HG03342 (cell line): Measurements from ENCODE around the gene ANTXR2.
"Not testable (repeated sequence)": the region's sequence is repeated elsewhere in the genome, so short reads cannot be mapped to it uniquely, and the experiment has no call there.

Experiments used
- ATAC-seq: cut with Tn5 transposase; IDR thresholded peaks from one replicate; pipeline ENCODE4 v1.9.1; 2021; ENCODE audit warnings: mild to moderate bottlenecking, moderate library complexity; ENCODE audit not compliant: unreplicated experiment

Gene ANTXR2

GRCh38 chr4:79998201-79998600 is 74.8 kb downstream of the ANTXR2 start:
- ATAC-seq = no peak

GRCh38 chr4:79996851-79997250 is 76.2 kb downstream of the ANTXR2 start:
- ATAC-seq = no peak

GRCh38 chr4:79993476-79993875 is 79.6 kb downstream of the ANTXR2 start:
- ATAC-seq = no peak

DNA sequence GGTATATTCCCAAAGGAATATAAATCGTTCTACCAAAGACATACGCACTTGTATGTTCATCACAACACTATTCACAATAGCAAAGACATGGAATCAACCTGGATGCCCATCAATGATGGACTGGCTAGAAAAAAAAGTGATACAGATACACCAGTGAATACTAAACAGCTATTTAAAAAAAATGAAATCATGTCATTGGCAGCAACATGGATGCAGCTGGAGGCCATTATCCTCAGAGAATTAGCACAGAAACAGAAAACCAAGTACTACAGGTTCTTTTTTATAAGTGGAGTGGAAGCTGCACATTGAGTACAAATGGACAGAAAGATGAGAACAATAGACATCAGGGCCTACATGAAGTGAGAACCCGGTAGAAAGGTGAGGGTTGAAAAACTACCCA is 81.4 kb downstream of the ANTXR2 start:
- no peak for ATAC-seq

GRCh38 chr4:79991100-79991499 is 81.9 kb downstream of the ANTXR2 start:
- ATAC-seq = not testable (repeated sequence)

GRCh38 chr4:79987401-79987800 is 85.6 kb downstream of the ANTXR2 start:
- ATAC-seq = no peak

DNA sequence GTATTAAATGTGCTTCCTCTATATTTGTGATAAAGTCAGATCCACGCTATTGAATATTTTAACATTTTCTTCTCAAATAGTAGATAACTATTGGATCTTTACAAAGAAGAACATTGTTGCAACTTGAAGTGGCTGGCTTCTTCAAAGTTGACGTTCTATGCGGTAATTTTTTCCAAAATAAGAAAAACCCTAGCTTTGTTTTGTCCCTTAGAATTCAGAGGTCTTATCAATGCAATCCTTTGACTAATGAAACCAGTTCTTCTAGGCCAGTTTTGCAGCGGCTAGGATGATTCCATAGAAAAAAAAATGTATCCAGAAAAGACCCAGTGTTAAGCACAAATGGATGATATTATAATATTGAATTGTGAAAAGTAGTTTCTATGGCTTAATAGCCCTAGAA is 89.6 kb downstream of the ANTXR2 start:
- no peak for ATAC-seq

GRCh38 chr4:79982601-79983322 is 90.3 kb downstream of the ANTXR2 start:
- no peak for ATAC-seq

DNA sequence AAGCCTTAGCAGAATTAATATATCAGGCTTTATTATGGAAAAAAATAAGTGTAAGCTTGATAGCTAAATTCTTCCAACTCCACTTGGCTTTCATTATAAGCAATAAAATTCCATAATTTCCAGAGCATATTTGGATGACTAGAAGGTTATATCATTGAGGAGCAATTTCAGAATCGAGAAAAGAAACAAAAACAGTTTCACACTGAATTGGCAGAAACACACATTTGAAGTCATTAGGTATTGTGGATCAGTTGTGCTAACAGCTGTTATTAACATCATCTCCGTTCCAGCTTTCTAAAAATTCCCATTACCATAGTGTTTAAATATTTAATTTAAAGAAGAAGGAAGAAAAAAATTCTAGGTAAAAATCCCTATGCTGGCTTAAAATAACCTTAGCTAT is 92.6 kb downstream of the ANTXR2 start:
- ATAC-seq = no peak

GRCh38 chr4:79979785-79980437 is 93.1 kb downstream of the ANTXR2 start:
- ATAC-seq = no peak

DNA sequence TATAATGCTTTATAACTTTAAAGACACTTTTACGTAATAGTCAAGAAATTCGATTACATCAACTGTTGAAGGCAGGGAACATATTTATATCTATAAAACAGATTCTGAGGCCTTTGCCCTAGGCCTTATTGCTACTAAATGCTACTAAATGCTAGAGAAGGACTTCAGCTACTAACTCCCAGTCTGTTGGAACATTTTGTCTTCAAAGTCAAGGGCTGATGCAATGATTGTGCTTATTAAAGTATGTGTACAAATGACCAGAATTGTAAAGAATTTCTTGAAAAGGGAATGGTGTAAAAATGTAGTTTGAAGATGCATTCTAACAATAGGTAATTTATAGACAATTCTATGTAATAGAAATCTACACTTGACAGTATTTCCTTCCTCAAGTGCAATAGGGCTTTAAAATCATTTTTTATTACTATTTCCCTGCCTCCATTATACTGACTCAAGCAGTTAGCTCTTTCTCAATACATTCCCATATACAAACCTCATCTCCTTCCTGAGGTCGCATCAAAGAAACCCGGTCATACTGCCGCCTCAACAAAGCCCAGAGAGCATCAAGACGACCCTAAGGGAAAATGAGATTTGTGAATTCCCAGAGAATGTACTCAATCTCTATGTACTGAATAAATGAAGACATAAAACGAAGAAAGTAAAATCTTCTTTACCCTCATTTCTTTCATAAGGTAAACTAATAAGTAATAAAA is 95.7 kb downstream of the ANTXR2 start:
- ATAC-seq = no peak

DNA sequence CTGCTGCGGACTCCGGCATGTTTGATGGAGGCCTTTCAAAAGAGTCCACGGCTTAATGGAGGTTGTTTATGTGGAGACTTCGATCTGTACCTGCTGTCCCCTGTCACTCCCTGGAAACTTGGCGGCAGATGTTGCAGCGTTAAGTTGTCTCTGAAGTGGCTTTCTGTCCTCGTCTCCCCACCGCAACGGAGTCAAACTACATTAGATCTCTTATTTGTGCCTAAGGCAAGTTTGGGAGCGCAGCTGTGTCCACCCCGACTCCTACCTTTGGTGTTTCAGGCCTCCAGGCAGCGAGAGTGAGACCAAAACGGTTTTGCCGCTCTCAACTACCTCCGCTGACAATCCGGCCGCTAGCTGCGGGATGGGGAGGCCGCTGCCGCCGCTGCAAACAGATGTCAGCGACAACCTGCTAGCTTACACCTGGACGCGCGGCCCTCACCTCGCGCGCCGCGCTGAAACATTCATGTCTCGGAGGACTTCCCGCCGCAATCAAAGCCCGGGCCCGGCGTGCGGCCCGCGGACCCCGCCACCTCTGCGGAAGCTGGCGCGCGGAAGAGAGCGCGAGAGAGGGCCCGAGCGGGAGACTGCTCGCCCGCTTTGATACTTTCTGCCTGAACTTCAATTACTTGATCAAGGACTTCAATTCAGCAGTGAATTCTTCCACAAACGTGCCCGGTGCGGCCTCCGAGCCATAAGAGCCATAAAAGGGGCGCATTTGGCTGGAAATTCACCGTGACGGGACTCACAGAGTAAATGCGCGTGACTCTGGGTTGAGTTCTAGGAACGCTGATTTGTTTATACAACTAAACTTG is 108.4 kb downstream of the ANTXR2 start:
- ATAC-seq = no peak

DNA sequence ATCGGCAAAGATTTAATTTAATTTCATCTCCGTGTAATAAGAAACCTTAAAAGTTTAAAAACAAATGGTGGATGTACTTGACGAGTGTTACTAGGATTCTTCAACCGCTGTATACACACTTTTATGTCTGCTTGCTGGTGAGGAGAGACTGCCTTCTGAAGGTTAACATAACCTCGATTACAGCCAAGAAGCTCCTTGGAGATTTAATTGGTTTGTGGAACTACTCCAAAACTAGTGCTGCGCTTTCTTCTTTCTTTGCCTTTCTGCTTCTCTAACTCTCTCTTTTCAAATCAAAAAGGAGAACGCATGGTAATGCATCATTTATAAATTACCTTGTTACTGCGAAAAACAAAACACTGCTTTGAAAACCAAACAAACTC is 109.0 kb downstream of the ANTXR2 start:
- ATAC-seq = no peak

GRCh38 chr4:79959652-79960051 is 113.4 kb downstream of the ANTXR2 start:
- no peak for ATAC-seq

DNA sequence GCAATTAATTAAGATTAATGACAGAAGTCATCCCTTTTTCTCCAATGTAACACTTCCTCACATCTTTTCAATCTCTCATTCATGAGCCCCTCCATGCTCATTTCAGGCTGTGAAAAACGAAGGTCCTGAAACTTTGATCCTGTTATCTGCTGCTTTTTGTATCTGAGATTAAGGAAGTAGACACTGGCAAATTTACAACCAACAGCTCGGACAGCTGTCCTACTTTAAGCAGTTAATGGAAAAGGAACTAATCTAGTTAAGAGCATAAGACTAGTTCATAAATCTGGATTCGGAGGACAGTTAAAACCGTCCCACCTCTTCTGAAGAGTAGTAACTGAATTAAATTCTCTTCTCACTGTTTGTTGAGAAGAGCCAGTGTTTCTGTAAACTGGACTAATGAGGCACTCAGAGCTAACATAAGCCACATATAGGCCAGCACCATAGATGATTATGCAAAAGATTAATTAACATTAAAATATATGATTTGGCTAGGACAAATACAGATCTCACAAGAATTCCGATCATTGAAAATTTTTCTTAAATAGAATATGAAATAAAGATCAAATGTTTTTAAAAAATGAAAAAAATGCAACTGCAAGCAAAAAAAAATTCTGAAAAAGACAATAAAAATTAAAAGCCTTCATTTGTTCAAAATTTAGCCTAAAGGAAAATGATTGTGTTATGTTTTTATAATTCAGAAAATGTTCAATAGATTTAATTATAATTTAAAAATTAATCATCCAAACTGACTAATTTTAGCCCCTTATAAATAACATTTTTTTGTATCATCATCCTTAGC is 114.4 kb downstream of the ANTXR2 start:
- ATAC-seq = no peak

GRCh38 chr4:79949178-79949577 is 123.9 kb downstream of the ANTXR2 start:
- ATAC-seq = no peak

DNA sequence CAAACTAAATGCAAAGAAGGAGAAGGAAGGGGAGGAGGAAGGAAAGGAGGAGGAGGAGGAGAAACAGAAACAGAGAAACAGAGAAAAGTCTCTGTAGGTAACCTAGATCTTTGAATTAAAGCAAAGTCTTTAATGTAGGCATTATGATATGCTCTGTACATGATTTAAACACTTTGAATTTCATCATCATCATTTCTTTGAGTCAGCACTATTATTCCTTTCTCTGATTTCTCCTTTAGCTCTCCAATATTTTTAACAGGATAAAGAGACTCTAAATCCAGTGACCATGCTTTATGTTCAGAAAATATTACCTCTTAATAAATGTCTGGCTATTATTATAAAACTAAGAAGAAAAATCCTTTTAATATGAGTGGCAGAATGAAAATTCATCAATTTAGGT is 124.3 kb downstream of the ANTXR2 start:
- ATAC-seq = no peak

DNA sequence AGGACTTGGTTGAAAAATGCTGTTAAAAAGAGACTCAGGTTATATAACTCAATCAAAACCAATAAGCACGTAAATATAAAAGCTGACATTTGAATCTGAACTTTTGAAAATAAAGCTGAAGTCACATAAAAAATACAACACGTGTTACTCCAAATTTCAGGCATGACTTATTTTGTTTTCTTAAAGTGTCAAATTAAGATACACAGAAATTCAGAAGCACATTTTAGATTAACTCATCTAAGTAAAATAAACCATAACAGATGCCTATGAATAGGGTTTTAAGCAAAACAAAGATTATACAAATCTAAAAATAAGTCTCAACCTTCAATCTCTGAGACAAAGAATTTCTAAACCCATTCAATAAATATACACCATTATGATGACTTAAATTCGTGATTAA is 124.8 kb downstream of the ANTXR2 start:
- ATAC-seq = no peak

DNA sequence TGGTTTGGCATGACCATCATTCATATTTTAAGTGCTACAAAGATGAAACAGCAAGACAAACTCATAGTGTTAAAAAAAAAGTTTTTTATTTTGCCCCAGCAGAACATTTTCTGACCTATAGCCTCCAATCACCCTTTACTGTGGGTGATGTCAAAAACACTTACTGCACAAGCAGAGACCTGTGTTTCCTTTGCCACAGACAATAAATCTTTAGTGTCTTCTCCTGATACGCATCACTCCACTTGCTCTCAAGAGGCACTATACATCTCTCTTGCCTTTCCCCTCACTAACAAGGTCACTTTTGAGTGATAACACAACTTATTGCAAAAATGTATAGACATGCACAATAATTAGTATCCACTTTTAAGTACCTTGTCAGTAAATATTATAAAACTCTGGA is 125.6 kb downstream of the ANTXR2 start:
- no peak for ATAC-seq

DNA sequence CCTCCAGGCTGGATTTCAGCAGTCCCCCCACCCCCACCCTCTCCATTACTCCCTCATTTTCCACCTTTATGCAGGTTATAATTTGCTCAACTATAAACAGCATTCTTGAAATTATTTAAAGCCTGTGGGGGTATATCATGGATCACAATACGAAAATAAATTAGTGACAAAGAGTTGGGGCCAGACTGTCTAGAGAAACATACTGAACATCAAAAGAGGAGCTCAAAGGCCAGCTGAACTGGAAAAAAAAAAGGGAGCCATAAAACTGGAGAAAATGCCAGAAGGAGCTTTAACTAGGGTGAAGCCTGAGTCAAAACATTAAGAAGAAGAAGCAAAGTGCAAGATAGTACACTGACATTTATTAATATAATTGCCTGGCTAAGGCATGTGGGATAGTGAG is 137.8 kb downstream of the ANTXR2 start:
- ATAC-seq = no peak

DNA sequence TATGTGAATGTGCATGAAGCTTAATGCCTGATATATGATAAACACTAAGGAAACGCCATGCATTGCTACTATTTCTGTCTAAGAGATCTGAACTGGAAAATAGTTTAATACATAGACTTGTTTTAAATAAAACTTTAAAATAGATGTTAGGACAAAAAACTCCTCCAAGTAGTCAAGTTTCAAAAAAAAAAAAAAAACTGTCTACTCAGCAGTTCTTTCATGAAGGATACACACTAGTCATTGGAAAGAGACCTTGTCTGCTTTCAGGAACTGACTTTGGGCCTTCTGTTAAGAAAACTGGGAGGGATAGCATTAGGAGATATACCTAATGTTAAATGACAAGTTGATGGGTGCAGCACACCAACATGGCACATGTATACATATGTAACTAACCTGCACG is 138.4 kb downstream of the ANTXR2 start:
- ATAC-seq = no peak
